ENCODE measurements around the gene FAM124A.

- TF ChIP-seq POLR2A (IDR thresholded peaks at IDR 0.05) (no peak), CTCF (IDR thresholded peaks at IDR 0.05) (no peak), POLR2AphosphoS5 (IDR thresholded peaks at IDR 0.05) (no peak)
Measured at GRCh38 chr13:51324714-51325420, 102.7 kb downstream of the FAM124A start.
